Testis (tissue), 2 donors: Measurements from ENCODE around the gene MZB1.

Experiments
- CTCF ChIP-seq, 3 experiments: fragments of 450-650 bp in 2 of 3; fragments of 200-600 bp in 1 of 3; sonication (generic) in 1 of 3; IDR thresholded peaks; one replicate each; pipeline ENCODE4 v1.5.1; 2016 to 2019; ENCODE audit warnings: antibody characterized with exemption in 3 of 3, mild to moderate bottlenecking in 2 of 3, moderate library complexity in 1 of 3
- POLR2A ChIP-seq: fragments of 450-650 bp; IDR thresholded peaks from one replicate; pipeline ENCODE4 v1.6.1; 2017; ENCODE audit warnings: antibody characterized with exemption, mild to moderate bottlenecking, moderate library complexity

- no peak for TF ChIP-seq CTCF (IDR thresholded peaks at IDR 0.05)
- no peak for TF ChIP-seq POLR2A
These were observed 13.3 kb downstream of the MZB1 start for GRCh38 chr5:139376364-139376763.
